SH-SY5Y (cell line): Measurements from ENCODE around the gene FBXW11.

Experiments
- GATA2 ChIP-seq: IDR thresholded peaks from 2 replicates; pipeline ENCODE4 v1.6.1; 2011; ENCODE audit warnings: mild to moderate bottlenecking, low read depth, low read length
- GATA3 ChIP-seq: IDR thresholded peaks from 2 replicates; pipeline ENCODE4 v1.6.1; 2011; ENCODE audit warnings: low read depth, mild to moderate bottlenecking, low read length, moderate library complexity

- TF ChIP-seq GATA2 (no peak), GATA3 (no peak)
These were observed 2.3 kb upstream of the FBXW11 start for GRCh38 chr5:172008689-172009141.
